HepG2 (cell line): ENCODE results near the gene EXOC3. TPM values are rescaled to one million over a fixed set of nuclear protein-coding genes. Genes with fewer than 3 reads are reported as not detected.

Experiments used
- ATAC-seq: fragments of 200-7000 bp; cut with Tn5 transposase; 3 replicates; pipeline ENCODE4 v1.9.1; 2020; ENCODE audit warnings: mild to moderate bottlenecking, moderate library complexity
- BruUV-seq: library from RNA; stranded (reverse); fragments of 400-500 nt; replicated peaks from 2 replicates; lab custom pipeline; 2021; lab: Mats Ljungman, UMichigan
- CTCF ChIA-PET: fragments of 300-600 bp; formaldehyde crosslinking; extraction: SDS; loops from one replicate; lab custom pipeline; 2021; ENCODE audit warnings: low total read pairs, inconsistent platforms, low intra/inter-chr PET ratio; lab: Yijun Ruan, JAX
- POLR2A ChIA-PET: fragments of 350-600 bp; sonication (Branson Sonifier 250); formaldehyde crosslinking; loops from one replicate; lab custom pipeline; 2020; ENCODE audit warnings: antibody characterized with exemption, inconsistent platforms; lab: Yijun Ruan, JAX
- DNase-seq: peaks from one replicate; pipeline ENCODE4 v3.0.0-alpha.2; 2015; ENCODE audit warnings: low spot score
- FAIRE-seq: peaks from 3 replicates; lab custom pipeline; 2011; peaks lifted over from hg19 to GRCh38; lab: Jason Lieb, UNC
- H2AFZ ChIP-seq: one replicate; pipeline ENCODE4 v1.6.1; 2011; ENCODE audit warnings: low read length, inconsistent platforms
- H3K27ac ChIP-seq: fragments of 300-600 bp; 3 replicates; pipeline ENCODE4 v1.8.0; 2011; ENCODE audit warnings: mixed run types, mild to moderate bottlenecking, mixed read lengths, low read length, inconsistent platforms; ENCODE audit not compliant: insufficient read depth; ENCODE audit errors: extremely low read length
- H3K27me3 ChIP-seq, 2 experiments: fragments of 200-600 bp in 1 of 2; 2 replicates in 1 of 2; 3 replicates in 1 of 2; pipeline versions ENCODE4 v1.6.0 to v1.8.0; 2011; ENCODE audit warnings: low read length in 2 of 2, mild to moderate bottlenecking in 2 of 2, moderate library complexity in 2 of 2, inconsistent platforms in 1 of 2; ENCODE audit not compliant: insufficient read depth in 2 of 2, control insufficient read depth in 1 of 2
- H3K36me3 ChIP-seq, 2 experiments: fragments of 200-600 bp in 1 of 2; replicated peaks in 1 of 2; 2 replicates in 1 of 2; 3 replicates in 1 of 2; pipeline versions ENCODE4 v1.5.1 to v1.8.0; 2011; ENCODE audit warnings: low read length in 2 of 2, inconsistent platforms in 1 of 2; ENCODE audit not compliant: insufficient read depth in 2 of 2, control insufficient read depth in 1 of 2
- H3K4me1 ChIP-seq: 2 replicates; pipeline ENCODE4 v1.5.1; 2012; ENCODE audit warnings: low read length, inconsistent platforms; ENCODE audit not compliant: insufficient read depth
- H3K4me2 ChIP-seq: 2 replicates; pipeline ENCODE4 v1.6.0; 2011; ENCODE audit warnings: low read depth, low read length, inconsistent platforms
- H3K4me3 ChIP-seq, 3 experiments: fragments of 200-600 bp in 1 of 3; sonication (generic), shearing (Covaris generic) in 1 of 3; replicated peaks in 1 of 3; 2 replicates each; pipeline ENCODE4 v1.5.1; 2011 to 2016; ENCODE audit warnings: low read length in 3 of 3, inconsistent platforms in 2 of 3, low read depth in 2 of 3, mild to moderate bottlenecking in 2 of 3, control low read depth in 1 of 3, mixed read lengths in 1 of 3; ENCODE audit not compliant: insufficient read depth in 1 of 3
- H3K79me2 ChIP-seq: one replicate; pipeline ENCODE4 v1.6.1; 2011; ENCODE audit warnings: low read length, inconsistent platforms; ENCODE audit not compliant: insufficient read depth
- H3K9ac ChIP-seq: 2 replicates; pipeline ENCODE4 v1.6.0; 2011; ENCODE audit warnings: mild to moderate bottlenecking, low read depth, low read length, inconsistent platforms; ENCODE audit not compliant: insufficient read depth
- H3K9me3 ChIP-seq: 2 replicates; pipeline ENCODE4 v1.5.1; 2012; ENCODE audit warnings: mild to moderate bottlenecking, low read length
- H4K20me1 ChIP-seq: 2 replicates; pipeline ENCODE4 v1.6.0; 2011; ENCODE audit warnings: inconsistent platforms, mild to moderate bottlenecking, low read length, moderate library complexity; ENCODE audit not compliant: insufficient read depth
- BHLHE40 ChIP-seq: IDR thresholded peaks from 2 replicates; pipeline ENCODE4 v1.6.1; 2011; ENCODE audit warnings: low read length, improper control_type of control experiment
- DPF2 ChIP-seq: sonication (generic); formaldehyde crosslinking; IDR thresholded peaks from 2 replicates; pipeline ENCODE4 v1.4.0; 2020; ENCODE audit warnings: mild to moderate bottlenecking, low read depth, missing genetic modification reagents, borderline replicate concordance
- ISX ChIP-seq: sonication (generic); formaldehyde crosslinking; conservative IDR thresholded peaks from 2 replicates; pipeline ENCODE4 v1.5.0; 2020; ENCODE audit warnings: missing genetic modification reagents
- MEF2D ChIP-seq: sonication (generic); formaldehyde crosslinking; IDR thresholded peaks from 2 replicates; pipeline ENCODE4 v1.5.1; 2020; ENCODE audit warnings: mild to moderate bottlenecking, missing genetic modification reagents
- NBN ChIP-seq: fragments of 450-650 bp; conservative IDR thresholded peaks from 2 replicates; pipeline ENCODE4 v1.6.1; 2017
- NCOA1 ChIP-seq: sonication (generic); formaldehyde crosslinking; IDR thresholded peaks from 2 replicates; pipeline ENCODE4 v1.9.0; 2021; ENCODE audit warnings: missing genetic modification reagents
- NFIC ChIP-seq: IDR thresholded peaks from 2 replicates; pipeline ENCODE4 v1.6.1; 2012; ENCODE audit warnings: mild to moderate bottlenecking, low read length, inconsistent platforms
- NPAS2 ChIP-seq: sonication (generic); formaldehyde crosslinking; IDR thresholded peaks from 2 replicates; pipeline ENCODE4 v1.8.0; 2022; ENCODE audit warnings: mild to moderate bottlenecking, missing genetic modification reagents, borderline replicate concordance
- POLR2AphosphoS5 ChIP-seq: IDR thresholded peaks from 2 replicates; pipeline ENCODE4 v1.6.1; 2012; ENCODE audit warnings: low read depth, low read length
- RCOR2 ChIP-seq: IDR thresholded peaks from 2 replicates; pipeline ENCODE4 v1.6.1; 2016; ENCODE audit warnings: missing biosample characterization, missing genetic modification reagents
- SRY ChIP-seq: sonication (generic); formaldehyde crosslinking; IDR thresholded peaks from 2 replicates; pipeline ENCODE4 v1.8.0; 2022; ENCODE audit warnings: mild to moderate bottlenecking, missing genetic modification reagents
- STAG1 ChIP-seq: sonication (generic); formaldehyde crosslinking; IDR thresholded peaks from 2 replicates; pipeline ENCODE4 v1.4.0; 2020; ENCODE audit warnings: missing genetic modification reagents
- YY1 ChIP-seq: IDR thresholded peaks from 2 replicates; pipeline ENCODE4 v1.6.1; 2011; ENCODE audit warnings: low read length, low read depth, moderate library complexity, mild to moderate bottlenecking; ENCODE audit not compliant: insufficient read depth, insufficient replicate concordance
- ZBTB1 ChIP-seq: sonication (generic); formaldehyde crosslinking; IDR thresholded peaks from 2 replicates; pipeline ENCODE4 v1.4.0; 2020; ENCODE audit warnings: missing genetic modification reagents, borderline replicate concordance
- ZFP82 ChIP-seq: sonication (generic); formaldehyde crosslinking; IDR thresholded peaks from 2 replicates; pipeline ENCODE4 v1.5.1; 2020; ENCODE audit warnings: mild to moderate bottlenecking, missing genetic modification reagents, borderline replicate concordance
- ZNF546 ChIP-seq: sonication (generic); formaldehyde crosslinking; conservative IDR thresholded peaks from 2 replicates; pipeline ENCODE4 v1.8.1; 2023; ENCODE audit warnings: mild to moderate bottlenecking, missing genetic modification reagents
- ZSCAN25 ChIP-seq: sonication (generic); formaldehyde crosslinking; IDR thresholded peaks from 2 replicates; pipeline ENCODE4 v1.8.0; 2022; ENCODE audit warnings: mild to moderate bottlenecking, missing genetic modification reagents
- WGBS: methylation state at CpG from one replicate; pipeline ENCODE4 v1.1.6; 2017; ENCODE audit warnings: low lambda C conversion rate; 5-methylcytosine and 5-hydroxymethylcytosine counted together
- in situ Hi-C: cut with HindIII; loops from 2 replicates; pipeline ENCODE4 v1.10.0; 2017; ENCODE audit warnings: low pct_unique_long_range_greater_than_20kb; ENCODE audit not compliant: extremely low pct_ligation_motif_present
- intact Hi-C: fragments of 100-400 bp; cut with micrococcal nuclease; formaldehyde crosslinking; loops from one replicate; pipeline ENCODE4 v1.10.0; 2022; ENCODE audit not compliant: unreplicated experiment
- polyA plus RNA-seq, 8 experiments: library from polyadenylated mRNA; depleted of rRNA in 3 of 8; stranded (reverse) in 7 of 8; unstranded in 1 of 8; fragments of >200 nt; fragmentation: Illumina TruSeq in 4 of 8; extraction: Trizol in 4 of 8; gene quantifications; 2 replicates each; pipeline versions ENCODE4 v1.2.1 to v1.2.3, GENCODE V29; 2011 to 2016; ENCODE audit warnings: low read depth in 4 of 8, missing spikeins in 1 of 8, mixed read lengths in 1 of 8; ENCODE audit not compliant: insufficient read depth in 1 of 8
- total RNA-seq, 5 experiments: library from RNA; depleted of rRNA; stranded (reverse); fragments of >200 nt; fragmentation: Illumina TruSeq; extraction: Trizol; gene quantifications; 2 replicates each; pipeline ENCODE4 v1.2.3, GENCODE V29; 2016; ENCODE audit warnings: low read depth in 1 of 5
- TF ChIP-seq, protein P1 (sequence below): sonication (generic); formaldehyde crosslinking; conservative IDR thresholded peaks from 2 replicates; pipeline ENCODE4 v1.8.0; 2022; ENCODE audit warnings: low read depth, missing genetic modification reagents
- TF ChIP-seq, protein P2 (sequence below): sonication (generic); formaldehyde crosslinking; IDR thresholded peaks from 2 replicates; pipeline ENCODE4 v1.4.0; 2020; ENCODE audit warnings: missing genetic modification reagents, mild to moderate bottlenecking, borderline replicate concordance
- TF ChIP-seq, protein P3 (sequence below): IDR thresholded peaks from 2 replicates; pipeline ENCODE4 v1.6.1; 2016; ENCODE audit warnings: missing compliant biosample characterization, missing genetic modification reagents, borderline replicate concordance

Gene EXOC3
- total and polyA plus RNA-seq, 2 of the 13 experiments (the other 11 are each of a cell fraction or from before 2014, with no cell fraction given): 9.2 to 20.5 TPM

DNA sequence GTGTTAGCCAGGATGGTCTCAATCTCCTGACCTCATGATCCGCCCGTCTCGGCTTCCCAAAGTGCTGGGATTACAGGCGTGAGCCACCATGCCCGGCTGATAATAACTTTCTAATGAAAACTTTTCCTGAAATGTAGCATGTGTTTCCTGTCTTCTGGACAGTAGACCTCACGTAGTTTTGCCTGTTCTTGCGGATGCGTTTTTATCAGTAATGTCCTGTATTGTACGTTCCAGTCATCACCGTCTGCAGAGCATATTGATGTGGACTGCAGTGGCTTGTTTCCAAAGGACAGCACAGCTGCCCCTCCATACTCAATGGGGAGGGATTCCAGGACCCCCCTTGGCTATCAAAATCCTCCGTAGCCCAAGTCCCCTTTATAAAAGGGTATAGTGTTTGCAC is 12.8 kb downstream of the EXOC3 start:
- ChIA-PET POLR2A (no interaction called here), CTCF (no interaction called here)
- Histone ChIP-seq H3K4me2 (no peak overlapping the region), H3K27ac (no peak overlapping the region), H3K4me1 (no peaks in the 10 kb centered on the region), H4K20me1 (0 out of 2 replicates have a peak, but pooled peaks cover 3% of the 10 kb centered on the region), H3K79me2 (no peaks in the 10 kb centered on the region), H3K4me3 (no peak overlapping the region), H3K9ac (no peak overlapping the region), H3K9me3 (peaks cover 6% of the 10 kb centered on the region; the same call in 1 of the 2 replicates), H3K27me3 (no peaks in the 10 kb centered on the region), H3K36me3 (peaks cover 34 to 82% of the 10 kb centered on the region in 2 experiments; a peak in 4 of 5 replicates), H2AFZ (no peak overlapping the region)
- WGBS: over 99% methylated on average over 11 of the region's 11 CpGs
- intact Hi-C loops (no loop called here), in situ Hi-C loops (no loop called here)
- TF ChIP-seq SRY: no peak
- TF ChIP-seq ZBTB1 (CRISPR knock-in tag): no peak
- TF ChIP-seq, protein P1, sequence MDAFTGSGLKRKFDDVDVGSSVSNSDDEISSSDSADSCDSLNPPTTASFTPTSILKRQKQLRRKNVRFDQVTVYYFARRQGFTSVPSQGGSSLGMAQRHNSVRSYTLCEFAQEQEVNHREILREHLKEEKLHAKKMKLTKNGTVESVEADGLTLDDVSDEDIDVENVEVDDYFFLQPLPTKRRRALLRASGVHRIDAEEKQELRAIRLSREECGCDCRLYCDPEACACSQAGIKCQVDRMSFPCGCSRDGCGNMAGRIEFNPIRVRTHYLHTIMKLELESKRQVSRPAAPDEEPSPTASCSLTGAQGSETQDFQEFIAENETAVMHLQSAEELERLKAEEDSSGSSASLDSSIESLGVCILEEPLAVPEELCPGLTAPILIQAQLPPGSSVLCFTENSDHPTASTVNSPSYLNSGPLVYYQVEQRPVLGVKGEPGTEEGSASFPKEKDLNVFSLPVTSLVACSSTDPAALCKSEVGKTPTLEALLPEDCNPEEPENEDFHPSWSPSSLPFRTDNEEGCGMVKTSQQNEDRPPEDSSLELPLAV (CRISPR knock-in tag): no peak
- no peak for TF ChIP-seq STAG1 (CRISPR knock-in tag)
- TF ChIP-seq ZSCAN25 (CRISPR knock-in tag): no peak
- no peak for TF ChIP-seq NFIC
- no peak for TF ChIP-seq POLR2AphosphoS5
- no peak for TF ChIP-seq BHLHE40
- TF ChIP-seq NPAS2 (CRISPR knock-in tag): no peak
- TF ChIP-seq YY1: no peak
- TF ChIP-seq, protein P2, sequence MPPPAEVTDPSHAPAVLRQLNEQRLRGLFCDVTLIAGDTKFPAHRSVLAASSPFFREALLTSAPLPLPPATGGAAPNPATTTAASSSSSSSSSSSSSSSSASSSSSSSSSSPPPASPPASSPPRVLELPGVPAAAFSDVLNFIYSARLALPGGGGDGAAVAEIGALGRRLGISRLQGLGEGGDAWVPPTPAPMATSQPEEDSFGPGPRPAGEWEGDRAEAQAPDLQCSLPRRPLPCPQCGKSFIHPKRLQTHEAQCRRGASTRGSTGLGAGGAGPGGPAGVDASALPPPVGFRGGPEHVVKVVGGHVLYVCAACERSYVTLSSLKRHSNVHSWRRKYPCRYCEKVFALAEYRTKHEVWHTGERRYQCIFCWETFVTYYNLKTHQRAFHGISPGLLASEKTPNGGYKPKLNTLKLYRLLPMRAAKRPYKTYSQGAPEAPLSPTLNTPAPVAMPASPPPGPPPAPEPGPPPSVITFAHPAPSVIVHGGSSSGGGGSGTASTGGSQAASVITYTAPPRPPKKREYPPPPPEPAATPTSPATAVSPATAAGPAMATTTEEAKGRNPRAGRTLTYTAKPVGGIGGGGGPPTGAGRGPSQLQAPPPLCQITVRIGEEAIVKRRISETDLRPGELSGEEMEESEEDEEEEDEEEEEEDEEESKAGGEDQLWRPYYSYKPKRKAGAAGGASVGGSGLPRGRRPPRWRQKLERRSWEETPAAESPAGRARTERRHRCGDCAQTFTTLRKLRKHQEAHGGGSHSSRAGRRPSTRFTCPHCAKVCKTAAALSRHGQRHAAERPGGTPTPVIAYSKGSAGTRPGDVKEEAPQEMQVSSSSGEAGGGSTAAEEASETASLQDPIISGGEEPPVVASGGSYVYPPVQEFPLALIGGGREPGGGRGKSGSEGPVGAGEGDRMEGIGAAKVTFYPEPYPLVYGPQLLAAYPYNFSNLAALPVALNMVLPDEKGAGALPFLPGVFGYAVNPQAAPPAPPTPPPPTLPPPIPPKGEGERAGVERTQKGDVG (CRISPR knock-in tag): no peak
- TF ChIP-seq NCOA1 (CRISPR knock-in tag): no peak
- TF ChIP-seq ISX (CRISPR knock-in tag): no peak
- TF ChIP-seq RCOR2 (CRISPR knock-in tag): no peak
- TF ChIP-seq ZNF546: no peak
- TF ChIP-seq NBN: no peak
- TF ChIP-seq MEF2D (CRISPR knock-in tag): no peak
- TF ChIP-seq, protein P3, sequence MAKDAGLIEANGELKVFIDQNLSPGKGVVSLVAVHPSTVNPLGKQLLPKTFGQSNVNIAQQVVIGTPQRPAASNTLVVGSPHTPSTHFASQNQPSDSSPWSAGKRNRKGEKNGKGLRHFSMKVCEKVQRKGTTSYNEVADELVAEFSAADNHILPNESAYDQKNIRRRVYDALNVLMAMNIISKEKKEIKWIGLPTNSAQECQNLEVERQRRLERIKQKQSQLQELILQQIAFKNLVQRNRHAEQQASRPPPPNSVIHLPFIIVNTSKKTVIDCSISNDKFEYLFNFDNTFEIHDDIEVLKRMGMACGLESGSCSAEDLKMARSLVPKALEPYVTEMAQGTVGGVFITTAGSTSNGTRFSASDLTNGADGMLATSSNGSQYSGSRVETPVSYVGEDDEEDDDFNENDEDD (CRISPR knock-in tag): no peak
- TF ChIP-seq DPF2 (CRISPR knock-in tag): no peak
- TF ChIP-seq ZFP82: no peak
- no peak for ATAC-seq
- FAIRE-seq: no peak
- BruUV-seq: no TSS peak
- DNase-seq: no peak
